BE2C (cell line): ENCODE data around the gene ODF4.

Source experiments
- DNase-seq: peaks from one replicate; pipeline ENCODE4 v3.0.0-alpha.2; 2020
- H3K27me3 ChIP-seq: fragments of 250-450 bp; sonication (Bioruptor Pico); 2 replicates; pipeline ENCODE4 v1.5.1; 2020; ENCODE audit warnings: mild to moderate bottlenecking
- H3K36me3 ChIP-seq: fragments of 250-450 bp; sonication (Bioruptor Pico); 2 replicates; pipeline ENCODE4 v1.5.1; 2020; ENCODE audit warnings: mild to moderate bottlenecking
- H3K4me1 ChIP-seq: fragments of 250-450 bp; sonication (Bioruptor Pico); 2 replicates; pipeline ENCODE4 v1.5.1; 2020
- H3K4me3 ChIP-seq: 2 replicates; pipeline ENCODE4 v1.5.1; 2011; ENCODE audit warnings: low read depth, low read length
- H3K9me3 ChIP-seq: fragments of 250-450 bp; sonication (Bioruptor Pico); 2 replicates; pipeline ENCODE4 v1.5.1; 2020
- TF ChIP-seq, protein P1 (sequence below): IDR thresholded peaks from 2 replicates; pipeline ENCODE4 v1.5.1; 2012; ENCODE audit warnings: mild to moderate bottlenecking, low read depth, low read length

ODF4 gene

DNA sequence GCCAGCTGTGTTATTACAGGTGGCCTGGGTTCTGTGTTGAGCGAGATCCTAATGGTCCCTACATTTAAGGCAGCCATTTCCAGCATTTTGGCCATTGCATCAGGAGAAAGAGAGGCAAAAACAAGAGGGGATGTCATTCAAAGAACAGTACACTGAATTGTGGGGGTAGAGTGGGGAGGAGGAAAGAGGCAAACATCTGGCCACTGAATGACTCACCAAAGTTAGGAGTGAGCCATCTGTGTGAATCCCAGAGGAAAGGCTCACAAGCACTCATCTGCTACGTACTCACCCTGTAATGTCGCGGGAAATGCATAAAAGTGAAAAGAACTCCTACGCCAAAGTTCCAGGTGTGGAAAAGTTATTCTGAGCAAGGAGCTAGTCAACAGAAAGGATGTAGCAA lies 20.1 kb downstream of the ODF4 start:
- DNase-seq, result no peak
- H3K9me3 ChIP-seq, result no peaks in the 10 kb centered on the region
- no peak overlapping the region for H3K4me3 ChIP-seq
- no peaks in the 10 kb centered on the region for H3K36me3 ChIP-seq
- TF ChIP-seq, protein P1, sequence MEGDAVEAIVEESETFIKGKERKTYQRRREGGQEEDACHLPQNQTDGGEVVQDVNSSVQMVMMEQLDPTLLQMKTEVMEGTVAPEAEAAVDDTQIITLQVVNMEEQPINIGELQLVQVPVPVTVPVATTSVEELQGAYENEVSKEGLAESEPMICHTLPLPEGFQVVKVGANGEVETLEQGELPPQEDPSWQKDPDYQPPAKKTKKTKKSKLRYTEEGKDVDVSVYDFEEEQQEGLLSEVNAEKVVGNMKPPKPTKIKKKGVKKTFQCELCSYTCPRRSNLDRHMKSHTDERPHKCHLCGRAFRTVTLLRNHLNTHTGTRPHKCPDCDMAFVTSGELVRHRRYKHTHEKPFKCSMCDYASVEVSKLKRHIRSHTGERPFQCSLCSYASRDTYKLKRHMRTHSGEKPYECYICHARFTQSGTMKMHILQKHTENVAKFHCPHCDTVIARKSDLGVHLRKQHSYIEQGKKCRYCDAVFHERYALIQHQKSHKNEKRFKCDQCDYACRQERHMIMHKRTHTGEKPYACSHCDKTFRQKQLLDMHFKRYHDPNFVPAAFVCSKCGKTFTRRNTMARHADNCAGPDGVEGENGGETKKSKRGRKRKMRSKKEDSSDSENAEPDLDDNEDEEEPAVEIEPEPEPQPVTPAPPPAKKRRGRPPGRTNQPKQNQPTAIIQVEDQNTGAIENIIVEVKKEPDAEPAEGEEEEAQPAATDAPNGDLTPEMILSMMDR, result no peak
- no peaks in the 10 kb centered on the region for H3K27me3 ChIP-seq
- H3K4me1 ChIP-seq, result no peaks in the 10 kb centered on the region

DNA sequence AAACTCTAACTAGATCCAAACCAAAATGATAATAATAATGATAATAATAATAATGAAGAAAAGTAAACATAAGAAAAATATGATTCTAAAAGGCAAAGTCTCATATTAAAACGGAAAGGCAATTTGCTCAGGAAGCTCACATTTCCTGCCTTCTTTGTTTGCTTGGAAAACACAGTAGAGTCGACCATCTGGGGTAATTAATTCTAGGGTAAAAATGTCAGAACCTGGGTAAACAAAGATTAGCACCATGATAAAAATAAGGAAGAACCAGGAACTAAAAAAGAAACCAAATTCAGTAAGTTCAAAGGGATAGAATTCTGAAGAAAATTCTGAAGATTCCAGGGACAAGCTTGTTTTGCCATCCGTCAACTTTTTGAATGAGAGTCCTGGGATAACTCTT lies 20.6 kb downstream of the ODF4 start:
- DNase-seq, result no peak
- TF ChIP-seq, protein P1, result no peak
- no peaks in the 10 kb centered on the region for H3K9me3 ChIP-seq
- no peaks in the 10 kb centered on the region for H3K4me1 ChIP-seq
- no peaks in the 10 kb centered on the region for H3K27me3 ChIP-seq
- H3K36me3 ChIP-seq, result no peaks in the 10 kb centered on the region
- H3K4me3 ChIP-seq, result no peak overlapping the region

GRCh38 chr17:8360751-8361150 lies 21.1 kb downstream of the ODF4 start:
- no peaks in the 10 kb centered on the region for H3K4me1 ChIP-seq
- no peak for DNase-seq
- TF ChIP-seq, protein P1, result no peak
- no peaks in the 10 kb centered on the region for H3K36me3 ChIP-seq
- no peak overlapping the region for H3K4me3 ChIP-seq
- H3K9me3 ChIP-seq, result no peaks in the 10 kb centered on the region
- no peaks in the 10 kb centered on the region for H3K27me3 ChIP-seq

DNA sequence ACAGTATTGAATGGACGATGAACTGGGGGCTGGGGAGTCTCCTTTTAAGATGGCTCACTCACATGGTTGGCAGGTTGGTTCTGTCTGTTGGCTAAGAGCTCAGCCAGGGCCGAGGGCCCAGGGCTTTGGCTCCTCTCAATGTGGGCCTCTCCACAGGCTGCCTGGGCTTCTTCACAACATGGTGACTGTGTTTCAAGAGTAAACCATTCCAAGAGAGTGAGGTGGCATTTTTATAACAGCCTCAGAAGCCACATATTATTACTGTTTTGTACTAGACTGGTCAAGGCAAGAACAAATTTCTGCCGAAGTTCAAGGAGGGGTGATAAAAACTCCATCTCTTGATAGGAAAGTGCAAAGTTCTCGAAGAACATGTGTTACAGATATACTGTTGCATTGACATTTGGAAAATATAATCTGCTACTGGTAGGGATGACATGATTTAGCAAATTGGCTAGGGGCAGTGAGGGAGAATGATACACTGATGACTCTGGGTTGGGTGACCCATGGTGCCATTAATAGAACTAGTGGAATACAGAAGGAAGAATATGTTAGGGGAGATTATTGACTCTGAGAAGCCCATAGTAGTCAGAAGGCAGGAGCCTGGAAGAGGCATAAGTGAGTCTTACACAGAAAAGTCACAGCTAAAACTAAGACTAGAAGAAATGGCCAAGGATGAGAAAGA lies 23.2 kb downstream of the ODF4 start:
- Histone ChIP-seq H3K36me3 (no peaks in the 10 kb centered on the region), H3K4me1 (no peaks in the 10 kb centered on the region), H3K9me3 (no peaks in the 10 kb centered on the region), H3K4me3 (no peak overlapping the region), H3K27me3 (no peaks in the 10 kb centered on the region)
- TF ChIP-seq, protein P1, result no peak
- DNase-seq, result no peak

DNA sequence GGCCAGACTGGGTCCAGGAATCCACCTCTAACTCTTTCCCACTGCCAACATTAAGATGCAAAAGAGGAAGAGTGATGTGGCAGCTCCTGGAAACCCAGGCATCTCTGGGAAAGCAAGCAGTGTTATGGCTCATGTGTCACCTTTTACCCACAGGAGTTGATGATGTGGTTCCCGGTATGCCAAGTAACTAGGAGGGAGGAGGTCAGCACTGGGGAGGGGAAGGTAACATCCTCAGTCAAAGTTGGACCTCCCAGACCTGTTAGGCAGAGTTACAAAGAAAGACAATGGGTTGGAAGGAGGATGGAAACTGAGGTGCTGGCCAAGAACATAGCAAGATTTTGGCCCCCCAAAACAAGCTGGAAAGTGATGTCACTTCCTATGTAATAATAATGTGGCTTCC lies 25.5 kb downstream of the ODF4 start:
- Histone ChIP-seq H3K27me3 (no peaks in the 10 kb centered on the region), H3K4me3 (no peak overlapping the region), H3K36me3 (no peaks in the 10 kb centered on the region), H3K9me3 (no peaks in the 10 kb centered on the region), H3K4me1 (no peaks in the 10 kb centered on the region)
- no peak for DNase-seq
- TF ChIP-seq, protein P1, result no peak

DNA sequence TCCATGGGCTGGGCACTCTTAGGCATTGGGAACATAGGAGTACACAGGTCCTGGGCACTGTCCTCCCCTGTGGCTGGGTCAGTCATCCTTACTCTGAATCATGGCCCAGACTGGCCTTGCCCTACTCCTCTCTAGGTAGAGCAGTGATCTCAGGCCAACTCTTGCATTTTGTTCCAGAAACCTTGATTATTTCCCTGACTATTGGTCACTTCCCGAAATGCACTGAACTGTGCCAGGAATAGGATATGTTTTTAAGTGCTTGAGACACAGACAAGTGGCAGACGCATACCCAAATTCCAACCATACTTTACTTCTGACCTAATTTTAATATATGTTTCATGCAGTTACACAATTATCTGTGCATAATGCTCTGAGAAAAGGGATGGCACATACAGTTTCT lies 26.6 kb downstream of the ODF4 start:
- Histone ChIP-seq H3K36me3 (no peaks in the 10 kb centered on the region), H3K9me3 (no peaks in the 10 kb centered on the region), H3K27me3 (no peaks in the 10 kb centered on the region), H3K4me3 (no peak overlapping the region), H3K4me1 (no peaks in the 10 kb centered on the region)
- no peak for DNase-seq
- TF ChIP-seq, protein P1, result no peak
